Astrocyte of the cerebellum (primary cell): ENCODE results near the gene OSMR.

Experiments used
- DNase-seq: peaks from one replicate; pipeline ENCODE4 v3.0.0-alpha.2; 2011; ENCODE audit warnings: low read depth
- H3K4me3 ChIP-seq: 2 replicates; pipeline ENCODE4 v1.5.1; 2011; ENCODE audit warnings: mild to moderate bottlenecking, low read depth, low read length, moderate library complexity
- CTCF ChIP-seq: IDR thresholded peaks from 2 replicates; pipeline ENCODE4 v1.5.1; 2012; ENCODE audit warnings: low read length, low read depth, moderate library complexity, mild to moderate bottlenecking; ENCODE audit errors: missing control alignments
- in situ Hi-C: cut with HindIII; loops from 2 replicates; pipeline ENCODE4 v1.10.0; 2017; ENCODE audit warnings: low sequenced_read_pairs

OSMR gene

GRCh38 chr5:38961691-38962090 is 115.9 kb downstream of the OSMR start:
- no peak overlapping the region for H3K4me3 ChIP-seq
- DNase-seq: no peak
- in situ Hi-C loops: no loop called here
- no peak for TF ChIP-seq CTCF

- in situ Hi-C loops: no loop called here
- H3K4me3 ChIP-seq: no peak overlapping the region
- TF ChIP-seq CTCF: no peak
- no peak for DNase-seq
Measured at GRCh38 chr5:38968665-38969064, 122.9 kb downstream of the OSMR start.

GRCh38 chr5:38978036-38978435 is 132.2 kb downstream of the OSMR start:
- no peak overlapping the region for H3K4me3 ChIP-seq
- in situ Hi-C loops: no loop called here
- no peak for TF ChIP-seq CTCF
- DNase-seq: no peak

- in situ Hi-C loops: no loop called here
- no peak for TF ChIP-seq CTCF
- no peak for DNase-seq
- H3K4me3 ChIP-seq: no peak overlapping the region
Measured at GRCh38 chr5:38979535-38979934, 133.7 kb downstream of the OSMR start.
